NCI-H187 (cell line): ENCODE results near the gene NRCAM.
A peak's percentile ranks its signal among the peaks of the same experiment; 100 is the strongest.

Experiments used
- DNase-seq, 2 experiments: peaks; one replicate each; lab custom pipeline; 2025; lab: John Stamatoyannopoulos, UW

The NRCAM gene

DNA sequence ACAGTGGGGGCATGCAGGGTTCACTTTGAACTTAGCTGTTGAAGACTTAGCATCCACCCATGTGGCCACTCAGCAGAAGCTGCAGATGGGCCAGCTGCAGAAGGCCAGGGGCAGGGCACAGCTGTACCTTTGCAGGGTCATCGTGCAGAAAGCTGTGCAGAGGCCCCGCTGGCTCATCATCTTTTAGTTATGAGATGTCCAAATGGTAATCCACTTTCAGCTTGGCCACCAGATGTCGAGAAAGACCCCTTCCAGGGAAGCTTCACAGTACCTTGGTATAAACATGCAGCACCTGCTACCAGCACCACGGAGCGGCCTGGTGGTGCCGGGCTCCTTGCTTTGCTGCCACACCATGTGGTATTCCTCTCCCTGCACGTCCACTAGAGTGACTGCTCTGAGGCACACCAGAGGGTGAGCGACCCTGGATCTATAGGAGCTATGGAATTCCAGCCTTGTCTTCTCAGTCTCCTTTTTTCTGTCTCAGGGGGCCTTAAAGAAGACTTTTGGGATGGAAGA is 251.9 kb downstream of the NRCAM start:
- no peak for DNase-seq

- no peak for DNase-seq
These were observed 252.7 kb downstream of the NRCAM start for GRCh38 chr7:108203537-108203936.

- no peak for DNase-seq
These were observed 253.5 kb downstream of the NRCAM start for GRCh38 chr7:108202743-108203142.

- no peak for DNase-seq
These were observed 254.5 kb downstream of the NRCAM start for GRCh38 chr7:108201766-108202165.

DNA sequence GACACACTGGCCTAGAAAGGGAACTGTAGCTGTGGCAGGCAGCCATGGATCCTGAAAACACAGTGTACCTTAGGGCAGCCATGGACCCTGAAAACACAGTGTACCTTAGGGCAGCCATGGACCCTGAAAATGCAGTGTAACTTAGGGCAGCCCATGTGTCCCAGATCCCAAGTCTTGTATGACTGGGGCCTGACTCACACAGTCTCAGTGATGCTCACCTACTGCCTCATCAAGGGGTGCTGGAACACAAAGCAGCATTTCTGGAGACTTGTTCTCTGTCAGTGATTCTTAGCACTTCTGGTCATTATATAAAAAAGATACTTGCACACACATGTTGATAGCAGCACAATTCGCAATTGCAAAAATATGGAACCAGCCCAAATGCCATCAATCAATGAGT is 255.9 kb downstream of the NRCAM start:
- no peak for DNase-seq

- DNase-seq: no peak
These were observed 258.7 kb downstream of the NRCAM start for GRCh38 chr7:108197371-108198091.

DNA sequence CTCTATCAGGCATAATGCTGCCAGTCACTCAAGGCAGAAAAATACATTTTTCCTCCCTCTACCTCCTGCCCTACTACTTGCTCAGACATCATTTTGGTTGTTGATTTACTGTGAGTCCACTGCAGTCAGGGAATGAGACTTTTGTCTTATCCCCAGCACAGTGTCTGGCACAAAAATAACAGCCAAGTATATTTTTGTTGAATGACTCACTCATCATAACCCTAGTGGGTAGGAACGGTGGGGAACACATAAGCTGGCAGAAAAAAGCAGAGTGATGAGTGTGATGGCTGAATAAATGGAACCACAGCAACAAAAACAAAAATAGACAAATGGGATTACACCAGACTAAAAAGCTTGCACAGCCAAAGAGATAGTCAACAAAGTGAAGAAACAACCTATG is 260.2 kb downstream of the NRCAM start:
- no peak for DNase-seq

DNA sequence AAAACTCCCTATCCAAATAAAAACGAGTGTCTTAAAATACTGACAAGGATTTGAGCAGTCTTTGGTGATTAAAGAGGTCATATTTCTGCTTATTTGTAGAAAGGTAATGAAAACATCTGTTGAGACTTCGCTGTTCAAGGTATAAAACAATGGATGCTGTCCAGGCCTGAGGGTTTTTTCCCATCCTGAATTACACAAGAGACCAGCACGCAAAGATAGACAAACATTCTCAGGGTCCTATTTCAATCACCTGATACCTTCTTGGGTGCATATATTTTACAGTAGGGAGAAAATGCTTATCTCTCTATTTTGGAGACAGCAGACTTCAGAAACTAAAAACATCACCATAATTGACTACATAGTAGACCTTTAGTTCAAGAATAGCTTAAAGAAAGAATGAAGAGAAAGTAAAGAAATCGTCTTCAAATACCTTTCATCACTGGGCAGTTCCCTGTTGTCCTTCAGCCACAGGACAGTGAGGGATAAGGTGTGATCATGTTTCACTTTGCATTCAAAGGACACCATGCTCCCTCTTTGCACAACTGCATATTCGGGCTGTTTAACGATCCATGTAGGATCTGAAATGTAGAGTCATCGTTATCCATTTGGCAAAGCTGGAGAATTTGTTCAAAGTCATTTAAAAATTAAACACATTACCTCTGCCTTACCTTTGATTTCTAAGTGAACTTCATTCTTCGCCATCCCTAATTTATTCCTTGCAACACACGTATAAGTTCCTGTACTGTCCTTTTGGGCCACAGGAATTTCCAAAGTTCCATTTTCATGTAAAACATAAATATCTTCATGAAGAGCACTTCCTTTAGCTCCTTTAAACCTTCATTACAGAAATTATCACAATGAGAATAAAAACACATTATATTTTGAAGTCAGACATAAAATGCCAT is 262.4 kb downstream of the NRCAM start:
- DNase-seq: peak; percentile 33 to 35

DNA sequence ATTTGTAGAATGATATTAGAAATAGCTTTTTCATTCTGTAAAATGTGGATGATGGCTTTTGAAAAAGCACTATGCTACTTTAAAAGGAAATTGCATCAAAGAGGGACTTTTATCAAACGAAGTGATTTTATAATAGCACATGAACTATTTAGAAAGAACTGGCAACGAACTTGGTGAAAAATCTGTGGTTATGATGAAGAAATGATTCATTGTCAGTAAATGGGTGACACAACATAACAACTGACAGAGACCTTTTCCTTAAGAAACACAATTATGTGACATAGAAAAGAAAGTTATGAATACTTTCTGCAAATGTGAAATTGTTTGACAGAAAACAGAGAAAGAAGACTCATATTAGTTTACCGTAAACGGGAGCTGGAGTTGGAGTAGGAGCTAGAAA is 265.3 kb downstream of the NRCAM start:
- DNase-seq: no peak

DNA sequence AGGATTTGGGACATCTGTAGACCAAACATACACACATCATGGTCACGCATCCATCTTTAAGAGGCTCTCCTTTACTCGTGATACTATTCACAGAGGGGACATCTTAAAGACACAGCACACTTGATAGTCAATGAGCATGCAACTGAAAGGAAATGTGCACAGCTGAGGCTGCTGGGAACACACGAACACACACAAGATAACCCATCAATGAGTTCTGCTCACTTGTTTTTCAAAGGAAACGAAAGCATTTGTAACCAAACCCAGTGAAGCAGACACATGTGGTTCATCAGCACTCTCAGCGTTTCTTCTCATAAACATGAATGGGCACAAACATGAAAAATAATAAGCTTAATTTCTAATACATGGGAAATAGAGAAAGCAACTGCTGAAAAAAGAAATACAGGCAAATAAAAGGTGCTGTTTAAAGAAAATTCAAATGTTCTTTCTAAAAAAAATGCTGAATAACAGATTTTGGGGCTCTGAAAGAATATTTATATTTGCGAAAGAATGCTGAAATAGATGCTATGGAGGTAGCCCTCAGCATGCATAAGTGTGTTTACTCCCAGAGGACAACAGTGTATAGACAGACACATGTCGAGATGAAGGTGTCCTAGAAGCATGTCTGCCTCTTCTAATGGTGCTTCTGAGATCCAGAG is 266.4 kb downstream of the NRCAM start:
- DNase-seq: no peak

- no peak for DNase-seq
These were observed 267.5 kb downstream of the NRCAM start for GRCh38 chr7:108188724-108189123.

GRCh38 chr7:108181073-108181985 is 274.9 kb downstream of the NRCAM start:
- peak; percentile 14 to 78 for DNase-seq

- DNase-seq: peak; percentile 88 to 90
These were observed 277.8 kb downstream of the NRCAM start for GRCh38 chr7:108178398-108178797.

DNA sequence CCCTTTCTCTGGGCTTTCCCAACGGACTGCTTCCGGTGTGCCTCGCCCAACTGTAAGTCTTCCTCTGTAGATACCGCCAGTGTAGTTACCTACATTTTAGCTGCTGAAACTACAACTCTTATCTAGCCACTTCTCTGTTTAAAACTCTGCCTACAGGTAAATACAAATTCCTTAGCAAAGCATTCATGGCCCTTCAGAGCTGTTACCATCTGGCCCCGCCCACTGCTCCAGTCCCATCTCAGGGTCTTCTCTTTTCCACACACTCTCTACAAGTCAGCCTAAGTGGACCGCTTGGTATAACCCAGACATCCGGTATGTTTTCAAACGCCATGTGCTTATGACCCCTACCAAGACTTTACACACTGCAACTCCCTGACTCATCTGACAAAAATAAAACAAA is 285.1 kb downstream of the NRCAM start:
- DNase-seq: no peak

DNA sequence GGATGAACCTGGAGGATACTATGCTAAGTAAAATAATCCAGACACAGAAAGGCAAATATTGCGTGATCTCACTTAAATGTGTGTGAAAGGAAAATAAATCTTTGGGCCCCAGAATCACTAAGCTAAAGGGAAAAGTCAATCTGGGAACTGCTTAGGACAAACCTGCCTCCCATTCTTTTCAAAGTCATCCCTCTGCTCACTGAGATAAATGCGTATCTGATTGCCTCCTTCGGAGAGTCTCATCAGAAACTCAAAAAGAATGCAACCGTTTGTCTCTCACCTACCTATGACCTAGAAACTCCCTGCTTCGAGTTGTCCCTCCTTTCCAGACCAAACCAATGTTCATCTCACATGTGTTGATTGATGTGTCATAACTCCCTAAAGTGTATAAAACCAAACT is 286.0 kb downstream of the NRCAM start:
- DNase-seq: no peak

- no peak for DNase-seq
These were observed 288.8 kb downstream of the NRCAM start for GRCh38 chr7:108167460-108167859.

GRCh38 chr7:108166687-108167086 is 289.5 kb downstream of the NRCAM start:
- no peak for DNase-seq

GRCh38 chr7:108165723-108166122 is 290.5 kb downstream of the NRCAM start:
- no peak for DNase-seq

- DNase-seq: no peak
These were observed 291.3 kb downstream of the NRCAM start for GRCh38 chr7:108164946-108165345.

DNA sequence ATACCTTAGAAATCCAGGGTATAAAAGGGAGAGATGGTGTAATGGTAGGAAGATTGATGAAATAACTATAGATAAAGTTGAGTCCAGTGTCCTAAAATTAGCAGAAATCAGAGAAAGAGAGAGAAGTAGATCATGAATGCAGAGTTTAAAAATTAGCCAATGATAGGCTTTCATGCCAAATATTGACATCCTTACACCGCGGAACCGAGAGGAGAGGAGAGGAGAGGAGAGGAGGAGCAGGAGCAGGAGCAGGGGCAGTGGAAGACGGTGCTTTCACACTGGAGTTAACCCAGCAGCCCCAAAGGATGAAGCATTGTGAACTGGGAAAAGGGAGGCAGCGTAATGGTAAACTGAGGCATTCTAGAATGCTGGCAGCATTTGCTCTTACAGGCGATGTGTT is 291.9 kb downstream of the NRCAM start:
- no peak for DNase-seq

GRCh38 chr7:108158776-108159175 is 297.5 kb downstream of the NRCAM start:
- DNase-seq: no peak
